Posterior vena cava (tissue), 2 donors: ENCODE measurements around the gene CIT. TPM values are rescaled to one million over a fixed set of nuclear protein-coding genes. Genes with fewer than 3 reads are reported as not detected.

Experiments
- DNase-seq: peaks from one replicate; pipeline ENCODE4 v3.0.0-alpha.2; 2020; ENCODE audit warnings: low spot score
- intact Hi-C, 2 donors: fragments of 100-400 bp; cut with DNase I; formaldehyde crosslinking; loops; one replicate each; pipeline versions ENCODE4 v1.14.1 to v1.14.2; 2022 to 2023
- total RNA-seq, 2 donors: library from RNA; stranded (reverse); fragmentation: NEBNext Ultra II Directional; extraction: Animal tissue kit (Norgen Biotek cat#: 25700); gene quantifications; one replicate each; pipeline ENCODE4 v1.2.1, GENCODE V29; 2021
- donor health status: DM: yes; HTN: yes; CAD: no.
- donor health status: DM: yes; HTN: yes; CAD: no.

CIT gene
- total RNA-seq, 2 donors from 2014 or later: 2.7 to 4.6 TPM

- no peak for DNase-seq
- intact Hi-C loops: loop anchor here in 1 of 2 donors (5.0 kb wide), 1 partner anchor 1670 kb away; no protein-coding TSS in a partner anchor
Measured at GRCh38 chr12:119751961-119752360, 125.2 kb downstream of the CIT start.

GRCh38 chr12:119749666-119750065, 127.5 kb downstream of the CIT start:
- no peak for DNase-seq
- intact Hi-C loops: loop anchor here in 1 of 2 donors (5.0 kb wide), 1 partner anchor 1667 kb away; no protein-coding TSS in a partner anchor

GRCh38 chr12:119748497-119748896, 128.6 kb downstream of the CIT start:
- intact Hi-C loops: no loop called here
- DNase-seq: no peak

GRCh38 chr12:119746169-119746568, 131.0 kb downstream of the CIT start:
- intact Hi-C loops: no loop called here
- DNase-seq: no peak

- intact Hi-C loops: no loop called here
- DNase-seq: no peak
Measured at GRCh38 chr12:119744900-119745606, 132.1 kb downstream of the CIT start.

GRCh38 chr12:119742700-119743099, 134.4 kb downstream of the CIT start:
- intact Hi-C loops: no loop called here

GRCh38 chr12:119740830-119741229, 136.3 kb downstream of the CIT start:
- no peak for DNase-seq
- intact Hi-C loops: no loop called here

More at GRCh38 chr12:119742700-119743099, 134.4 kb downstream of the CIT start:
- DNase-seq: no peak

GRCh38 chr12:119735079-119735478, 142.0 kb downstream of the CIT start:
- no peak for DNase-seq
- intact Hi-C loops: no loop called here

- no peak for DNase-seq
- intact Hi-C loops: no loop called here
Measured at GRCh38 chr12:119730381-119730780, 146.7 kb downstream of the CIT start.

- no peak for DNase-seq
- intact Hi-C loops: no loop called here
Measured at GRCh38 chr12:119729871-119730270, 147.2 kb downstream of the CIT start.

GRCh38 chr12:119728444-119728745, 148.7 kb downstream of the CIT start:
- DNase-seq: no peak
- intact Hi-C loops: no loop called here

- DNase-seq: no peak
- intact Hi-C loops: no loop called here
Measured at GRCh38 chr12:119727600-119728443, 149.3 kb downstream of the CIT start.

GRCh38 chr12:119725523-119725922, 151.6 kb downstream of the CIT start:
- intact Hi-C loops: no loop called here
- DNase-seq: no peak

GRCh38 chr12:119721306-119721705, 155.8 kb downstream of the CIT start:
- no peak for DNase-seq
- intact Hi-C loops: no loop called here

GRCh38 chr12:119720349-119720748, 156.8 kb downstream of the CIT start:
- no peak for DNase-seq
- intact Hi-C loops: no loop called here

GRCh38 chr12:119718141-119718540, 159.0 kb downstream of the CIT start:
- intact Hi-C loops: no loop called here
- DNase-seq: no peak

- intact Hi-C loops: no loop called here
Measured at GRCh38 chr12:119715268-119715620, 161.9 kb downstream of the CIT start.

GRCh38 chr12:119714614-119715267, 162.4 kb downstream of the CIT start:
- intact Hi-C loops: no loop called here
- DNase-seq: no peak

More at GRCh38 chr12:119715268-119715620, 161.9 kb downstream of the CIT start:
- no peak for DNase-seq

- DNase-seq: no peak
- intact Hi-C loops: no loop called here
Measured at GRCh38 chr12:119713551-119714031, 163.5 kb downstream of the CIT start.

GRCh38 chr12:119712721-119713120, 164.4 kb downstream of the CIT start:
- intact Hi-C loops: no loop called here

More at GRCh38 chr12:119712721-119713120, 164.4 kb downstream of the CIT start:
- DNase-seq: no peak
